Central memory CD8-positive, alpha-beta T cell (primary cell): ENCODE data around the gene EXOC4.

Source experiments
- ATAC-seq: fragments of 150-1000 bp; cut with Tn5 transposase; replicated peaks from 2 replicates; pipeline ENCODE4 v1.10.0; 2022; ENCODE audit warnings: mild to moderate bottlenecking, moderate FRiP score, moderate number of reproducible peaks; ENCODE audit not compliant: poor library complexity, severe bottlenecking; ENCODE audit errors: extremely low read depth
- DNase-seq, 2 donors: peaks; one replicate each; pipeline ENCODE4 v3.0.0; 2021; ENCODE audit warnings: low spot score in 2 of 2
- H3K27ac Mint-ChIP-seq: one replicate; pipeline ENCODE4 v1.8.0; 2022; ENCODE audit warnings: low read depth, mild to moderate bottlenecking, moderate library complexity, mixed read lengths
- H3K27me3 Mint-ChIP-seq: one replicate; pipeline ENCODE4 v1.8.0; 2022; ENCODE audit warnings: mixed read lengths
- H3K36me3 Mint-ChIP-seq: one replicate; pipeline ENCODE4 v1.8.0; 2022; ENCODE audit warnings: mild to moderate bottlenecking, moderate library complexity, mixed read lengths; ENCODE audit not compliant: insufficient read depth
- H3K4me1 Mint-ChIP-seq: one replicate; pipeline ENCODE4 v1.8.0; 2022; ENCODE audit warnings: mixed read lengths
- H3K4me3 Mint-ChIP-seq: one replicate; pipeline ENCODE4 v1.8.0; 2022; ENCODE audit warnings: mild to moderate bottlenecking, moderate library complexity, mixed read lengths
- H3K9me3 Mint-ChIP-seq: one replicate; pipeline ENCODE4 v1.8.0; 2022; ENCODE audit warnings: mixed read lengths

Gene EXOC4

GRCh38 chr7:133910761-133911160 is 657.9 kb downstream of the EXOC4 start:
- ATAC-seq, result no peak
- Mint-ChIP-seq H3K4me1 (no peaks in the 10 kb centered on the region), H3K9me3 (no peaks in the 10 kb centered on the region), H3K36me3 (peaks cover 2% of the 10 kb centered on the region), H3K4me3 (no peak overlapping the region), H3K27me3 (no peaks in the 10 kb centered on the region), H3K27ac (no peak overlapping the region)
- DNase-seq, result no peak

GRCh38 chr7:133911724-133912123 is 658.8 kb downstream of the EXOC4 start:
- H3K4me3 Mint-ChIP-seq, result no peak overlapping the region
- no peak for ATAC-seq
- DNase-seq, result no peak
- no peaks in the 10 kb centered on the region for H3K27me3 Mint-ChIP-seq
- H3K36me3 Mint-ChIP-seq, result peaks cover 2% of the 10 kb centered on the region
- H3K4me1 Mint-ChIP-seq, result no peaks in the 10 kb centered on the region
- H3K9me3 Mint-ChIP-seq, result no peaks in the 10 kb centered on the region
- no peak overlapping the region for H3K27ac Mint-ChIP-seq

GRCh38 chr7:133912916-133913697 is 660.2 kb downstream of the EXOC4 start:
- no peak for ATAC-seq
- H3K27me3 Mint-ChIP-seq, result no peaks in the 10 kb centered on the region
- DNase-seq, result no peak

GRCh38 chr7:133916621-133917020 is 663.7 kb downstream of the EXOC4 start:
- no peaks in the 10 kb centered on the region for H3K27me3 Mint-ChIP-seq
- DNase-seq (no peak), ATAC-seq (no peak)
- no peak overlapping the region for H3K4me3 Mint-ChIP-seq
- H3K27ac Mint-ChIP-seq, result no peak overlapping the region
- no peaks in the 10 kb centered on the region for H3K36me3 Mint-ChIP-seq
- H3K9me3 Mint-ChIP-seq, result peaks cover 12% of the 10 kb centered on the region
- no peaks in the 10 kb centered on the region for H3K4me1 Mint-ChIP-seq

More at GRCh38 chr7:133912916-133913697, 660.2 kb downstream of the EXOC4 start:
- no peaks in the 10 kb centered on the region for H3K36me3 Mint-ChIP-seq
- H3K9me3 Mint-ChIP-seq, result no peaks in the 10 kb centered on the region
- no peak overlapping the region for H3K4me3 Mint-ChIP-seq
- no peak overlapping the region for H3K27ac Mint-ChIP-seq
- no peaks in the 10 kb centered on the region for H3K4me1 Mint-ChIP-seq

GRCh38 chr7:133919810-133920209 is 666.9 kb downstream of the EXOC4 start:
- DNase-seq (no peak), ATAC-seq (no peak)
- Mint-ChIP-seq H3K4me3 (no peak overlapping the region), H3K27ac (no peak overlapping the region), H3K4me1 (no peaks in the 10 kb centered on the region), H3K27me3 (no peaks in the 10 kb centered on the region), H3K9me3 (peaks cover 18% of the 10 kb centered on the region), H3K36me3 (no peaks in the 10 kb centered on the region)

GRCh38 chr7:133921635-133922182 is 668.8 kb downstream of the EXOC4 start:
- Mint-ChIP-seq H3K27ac (no peak overlapping the region), H3K36me3 (no peaks in the 10 kb centered on the region), H3K9me3 (peaks cover 18% of the 10 kb centered on the region), H3K4me3 (no peak overlapping the region), H3K4me1 (no peaks in the 10 kb centered on the region), H3K27me3 (no peaks in the 10 kb centered on the region)
- ATAC-seq (no peak), DNase-seq (no peak)

GRCh38 chr7:133923974-133924373 is 671.1 kb downstream of the EXOC4 start:
- H3K4me3 Mint-ChIP-seq, result no peak overlapping the region
- H3K27me3 Mint-ChIP-seq, result no peaks in the 10 kb centered on the region
- ATAC-seq (no peak), DNase-seq (no peak)
- no peaks in the 10 kb centered on the region for H3K4me1 Mint-ChIP-seq
- peaks cover 2% of the 10 kb centered on the region for H3K36me3 Mint-ChIP-seq
- H3K9me3 Mint-ChIP-seq, result peaks cover 18% of the 10 kb centered on the region
- no peak overlapping the region for H3K27ac Mint-ChIP-seq

- Mint-ChIP-seq H3K4me3 (no peak overlapping the region), H3K27me3 (no peaks in the 10 kb centered on the region), H3K36me3 (peaks cover 2% of the 10 kb centered on the region), H3K4me1 (no peaks in the 10 kb centered on the region), H3K9me3 (no peaks in the 10 kb centered on the region), H3K27ac (no peak overlapping the region)
- DNase-seq (no peak), ATAC-seq (no peak)
These were observed 678.2 kb downstream of the EXOC4 start for GRCh38 chr7:133931053-133931452.

- Mint-ChIP-seq H3K27me3 (no peaks in the 10 kb centered on the region), H3K9me3 (no peaks in the 10 kb centered on the region), H3K4me3 (no peak overlapping the region), H3K4me1 (no peaks in the 10 kb centered on the region), H3K27ac (no peak overlapping the region), H3K36me3 (peaks cover 2% of the 10 kb centered on the region)
- DNase-seq (no peak), ATAC-seq (no peak)
These were observed 679.7 kb downstream of the EXOC4 start for GRCh38 chr7:133932591-133932990.

GRCh38 chr7:133934262-133934976 is 681.5 kb downstream of the EXOC4 start:
- Mint-ChIP-seq H3K4me1 (no peaks in the 10 kb centered on the region), H3K27ac (no peak overlapping the region), H3K9me3 (no peaks in the 10 kb centered on the region), H3K4me3 (no peak overlapping the region), H3K27me3 (no peaks in the 10 kb centered on the region), H3K36me3 (peaks cover 7% of the 10 kb centered on the region)
- ATAC-seq (no peak), DNase-seq (no peak)

- no peak for DNase-seq
- no peak for ATAC-seq
- H3K27ac Mint-ChIP-seq, result no peak overlapping the region
- H3K4me3 Mint-ChIP-seq, result no peak overlapping the region
- no peaks in the 10 kb centered on the region for H3K9me3 Mint-ChIP-seq
- peaks cover 9% of the 10 kb centered on the region for H3K36me3 Mint-ChIP-seq
- H3K27me3 Mint-ChIP-seq, result no peaks in the 10 kb centered on the region
- H3K4me1 Mint-ChIP-seq, result no peaks in the 10 kb centered on the region
These were observed 682.1 kb downstream of the EXOC4 start for GRCh38 chr7:133934977-133935330.

GRCh38 chr7:133936074-133936473 is 683.2 kb downstream of the EXOC4 start:
- no peaks in the 10 kb centered on the region for H3K4me1 Mint-ChIP-seq
- peaks cover 10% of the 10 kb centered on the region for H3K36me3 Mint-ChIP-seq
- ATAC-seq (no peak), DNase-seq (no peak)
- H3K9me3 Mint-ChIP-seq, result no peaks in the 10 kb centered on the region
- H3K4me3 Mint-ChIP-seq, result no peak overlapping the region
- no peak overlapping the region for H3K27ac Mint-ChIP-seq
- no peaks in the 10 kb centered on the region for H3K27me3 Mint-ChIP-seq

GRCh38 chr7:133937786-133938185 is 684.9 kb downstream of the EXOC4 start:
- Mint-ChIP-seq H3K9me3 (no peaks in the 10 kb centered on the region), H3K27ac (no peak overlapping the region), H3K4me3 (no peak overlapping the region), H3K27me3 (no peaks in the 10 kb centered on the region), H3K36me3 (peaks cover 10% of the 10 kb centered on the region), H3K4me1 (no peaks in the 10 kb centered on the region)
- no peak for DNase-seq
- ATAC-seq, result no peak
